HG03108 (cell line): ENCODE measurements around the gene SOWAHC.
"Not testable (repeated sequence)": the region's sequence is repeated elsewhere in the genome, so short reads cannot be mapped to it uniquely, and the experiment has no call there.

Experiments used
- ATAC-seq: cut with Tn5 transposase; IDR thresholded peaks from one replicate; pipeline ENCODE4 v1.9.1; 2021; ENCODE audit warnings: moderate library complexity; ENCODE audit not compliant: unreplicated experiment

The SOWAHC gene

DNA sequence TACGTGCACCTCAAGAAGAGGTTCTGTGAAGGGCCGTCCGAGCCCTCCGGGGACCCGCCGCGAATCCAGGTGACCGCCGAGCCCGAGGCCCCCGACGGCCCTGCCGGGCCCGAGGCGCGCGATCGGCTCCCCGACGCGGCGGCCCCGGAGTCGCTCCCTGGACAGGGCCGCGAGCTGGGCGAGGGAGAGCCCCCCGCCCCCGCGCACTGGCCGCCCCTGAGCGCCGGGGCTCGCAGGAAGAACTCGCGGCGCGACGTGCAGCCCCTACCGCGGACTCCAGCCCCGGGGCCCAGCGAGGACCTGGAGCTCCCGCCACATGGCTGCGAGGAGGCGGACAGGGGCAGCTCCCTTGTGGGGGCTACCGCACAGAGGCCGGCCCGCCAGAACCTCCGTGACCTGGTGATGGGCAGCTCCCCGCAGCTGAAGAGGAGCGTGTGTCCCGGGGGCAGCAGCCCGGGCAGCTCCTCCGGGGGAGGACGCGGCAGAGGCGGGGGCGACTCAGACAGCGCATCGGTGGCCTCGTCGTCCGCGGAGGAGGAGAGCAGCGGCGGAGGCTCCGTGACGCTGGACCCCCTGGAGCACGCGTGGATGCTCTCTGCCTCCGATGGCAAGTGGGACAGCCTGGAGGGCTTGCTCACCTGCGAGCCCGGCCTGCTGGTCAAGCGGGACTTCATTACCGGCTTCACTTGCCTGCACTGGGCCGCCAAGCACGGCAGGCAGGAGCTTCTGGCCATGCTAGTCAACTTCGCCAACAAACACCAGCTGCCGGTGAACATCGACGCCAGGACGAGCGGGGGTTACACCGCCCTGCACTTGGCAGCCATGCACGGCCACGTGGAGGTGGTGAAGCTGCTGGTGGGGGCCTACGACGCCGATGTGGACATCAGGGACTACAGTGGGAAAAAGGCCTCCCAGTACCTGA, 812 bp downstream of the SOWAHC start:
- ATAC-seq, result no peak

DNA sequence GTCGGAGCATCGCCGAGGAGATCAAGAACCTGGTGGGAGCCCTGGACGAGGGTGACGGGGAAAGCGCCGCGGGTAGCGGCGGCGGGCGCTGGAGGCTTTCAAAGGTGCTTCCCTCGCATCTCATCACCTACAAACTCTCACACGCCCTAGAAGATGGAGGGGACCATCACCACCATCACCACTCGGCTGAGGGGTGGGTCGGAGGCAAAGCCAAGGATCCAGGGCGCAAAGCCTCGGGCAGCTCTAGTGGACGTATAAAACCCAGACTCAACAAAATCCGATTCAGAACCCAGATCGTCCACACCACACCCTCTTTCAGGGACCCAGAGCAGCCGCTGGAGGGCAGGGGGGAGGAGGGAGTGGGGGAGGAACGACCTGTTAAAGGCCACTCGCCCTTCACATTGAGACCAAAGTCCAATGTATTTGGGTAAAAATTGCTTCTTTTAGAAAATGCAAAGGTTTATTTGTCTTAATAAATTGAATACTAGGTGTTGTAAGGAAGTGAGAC, 1.5 kb downstream of the SOWAHC start:
- ATAC-seq, result no peak

DNA sequence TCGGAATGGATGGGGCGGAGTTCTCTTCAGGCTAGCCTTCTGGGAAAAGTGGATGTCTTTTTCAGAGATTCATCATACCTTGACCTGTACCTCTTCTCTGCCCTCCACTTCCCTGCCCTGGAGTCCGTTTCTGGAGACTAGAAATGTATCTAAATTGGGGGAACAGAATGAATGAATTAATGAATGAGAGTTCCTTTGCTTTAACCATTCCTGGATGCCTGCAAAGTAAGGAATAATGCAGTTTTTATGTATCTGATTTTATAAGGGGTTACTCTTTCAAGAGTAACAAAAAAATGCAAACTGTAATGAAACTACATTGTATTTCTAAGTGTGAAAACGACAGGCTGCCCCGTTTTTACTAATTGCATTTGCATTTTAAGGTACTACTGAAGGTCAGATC, 2.0 kb downstream of the SOWAHC start:
- ATAC-seq, result no peak

DNA sequence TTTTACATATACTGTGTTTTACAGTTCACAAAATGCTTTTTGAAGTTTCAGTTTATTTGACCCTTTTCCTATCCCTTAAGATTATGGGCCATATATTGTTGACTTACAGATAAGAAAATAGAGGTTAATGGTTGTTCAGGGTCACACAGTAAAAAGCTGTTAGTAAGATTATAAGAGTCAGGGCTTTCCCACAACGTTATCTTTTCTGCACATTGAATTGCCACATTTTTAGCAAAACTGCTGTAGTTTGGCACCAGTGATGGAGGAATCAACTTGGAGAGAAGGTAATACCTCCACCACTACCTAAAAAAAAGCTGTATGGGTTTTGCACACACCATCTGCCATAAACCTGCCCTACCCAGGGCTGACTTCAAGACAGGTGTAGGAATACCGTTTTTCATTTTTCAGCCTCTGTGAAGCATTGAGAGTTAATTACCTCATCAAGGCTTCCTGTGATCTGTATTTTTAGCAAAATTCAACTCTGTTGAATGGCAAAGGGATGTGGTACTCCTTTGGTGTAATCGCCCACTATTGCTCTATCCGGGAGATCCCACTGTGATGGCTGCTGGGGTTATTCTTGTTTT, 5.0 kb downstream of the SOWAHC start:
- no peak for ATAC-seq

DNA sequence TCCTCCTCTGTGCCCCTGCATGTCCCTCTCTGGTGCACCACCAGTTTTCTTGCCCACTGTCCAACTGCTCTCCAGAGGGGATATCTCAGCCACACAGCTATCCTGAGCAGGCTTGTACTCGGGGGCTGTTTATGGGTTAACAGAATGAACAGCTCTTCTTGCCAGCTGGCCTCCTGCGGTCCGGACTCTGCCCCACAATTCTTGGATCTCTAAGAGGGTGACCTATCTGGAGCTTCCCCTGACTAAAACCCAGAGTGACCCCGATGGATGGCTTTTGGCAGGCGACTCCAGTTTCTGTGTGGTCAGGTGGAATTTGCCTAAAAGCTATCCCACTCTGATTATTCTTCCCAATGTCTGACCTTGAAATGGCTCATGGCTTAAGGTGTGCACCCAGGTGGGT, 9.1 kb downstream of the SOWAHC start:
- no peak for ATAC-seq

DNA sequence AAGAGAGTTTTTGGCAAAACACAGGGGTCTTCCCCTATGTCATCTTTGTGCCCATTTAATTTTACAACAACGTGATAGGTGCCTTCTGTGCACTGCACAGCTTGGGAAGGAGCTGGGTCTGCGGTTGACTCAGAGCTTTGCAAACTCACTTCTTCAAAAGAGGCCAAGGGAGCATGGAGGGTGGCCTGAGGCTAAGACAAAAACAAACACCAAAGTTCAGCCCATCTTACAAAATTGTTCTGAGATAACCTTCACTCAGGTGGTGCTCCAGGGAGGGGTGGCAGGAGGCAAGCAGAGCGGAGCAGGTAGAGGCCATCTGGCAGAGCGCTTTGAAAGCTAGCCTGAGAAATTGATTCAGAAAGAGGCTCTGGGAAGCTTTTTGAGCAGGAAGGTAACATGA, 9.8 kb downstream of the SOWAHC start:
- ATAC-seq, result no peak

DNA sequence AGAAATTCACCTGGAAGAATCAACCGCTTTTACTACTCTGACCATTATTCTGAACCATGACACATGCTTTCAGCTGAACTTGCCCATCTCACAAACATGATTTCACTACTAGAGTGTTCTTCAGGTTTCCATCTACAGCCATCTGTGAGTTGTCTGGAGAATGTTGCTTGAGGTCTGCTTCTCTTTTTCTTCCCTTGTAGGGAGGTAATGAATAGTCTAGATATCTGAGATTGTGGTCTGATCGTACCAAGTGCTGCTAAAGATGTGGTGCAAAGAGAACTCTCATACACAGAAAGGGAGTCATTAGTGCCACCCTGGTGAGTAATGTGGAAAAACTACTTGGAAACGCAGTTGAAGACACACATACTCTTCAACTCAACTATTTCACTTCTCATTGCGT, 10.2 kb downstream of the SOWAHC start:
- no peak for ATAC-seq

DNA sequence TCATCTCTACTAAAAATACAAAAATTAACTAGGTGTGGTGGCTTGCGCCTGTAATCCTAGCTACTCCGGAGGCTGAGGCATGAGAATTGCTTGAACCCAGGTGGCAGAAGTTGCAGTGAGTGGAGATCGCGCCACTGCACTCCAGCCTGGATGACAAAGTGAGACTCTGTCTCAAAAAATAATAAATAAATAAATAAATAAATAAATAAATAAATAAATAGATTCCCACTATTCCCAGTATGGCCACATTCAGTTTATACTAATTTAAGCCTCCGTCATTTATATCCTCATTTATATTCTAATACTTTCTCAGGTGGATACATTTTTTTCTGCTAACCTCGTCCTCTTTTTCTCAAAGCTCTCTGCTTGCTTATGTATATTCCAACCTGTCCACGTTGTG, 14.2 kb downstream of the SOWAHC start:
- ATAC-seq, result not testable (repeated sequence)

DNA sequence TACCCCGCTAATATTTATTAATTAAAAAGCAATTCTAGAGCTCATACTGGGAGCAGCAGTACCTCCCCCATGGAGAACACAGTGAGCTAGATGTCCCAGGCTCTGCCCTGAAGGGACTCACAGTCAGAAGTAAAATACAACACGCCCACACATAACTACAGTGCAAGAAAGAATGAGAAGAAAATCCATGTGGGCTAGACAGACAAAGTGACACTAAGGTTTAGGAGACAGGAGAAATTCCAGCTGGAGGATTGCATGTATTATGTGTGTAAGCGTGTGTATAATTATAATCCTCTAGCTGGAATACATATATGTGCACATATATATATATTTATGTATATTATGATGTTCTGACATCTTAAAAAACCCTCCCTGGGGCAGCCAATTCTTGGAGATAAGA, 15.7 kb downstream of the SOWAHC start:
- no peak for ATAC-seq

DNA sequence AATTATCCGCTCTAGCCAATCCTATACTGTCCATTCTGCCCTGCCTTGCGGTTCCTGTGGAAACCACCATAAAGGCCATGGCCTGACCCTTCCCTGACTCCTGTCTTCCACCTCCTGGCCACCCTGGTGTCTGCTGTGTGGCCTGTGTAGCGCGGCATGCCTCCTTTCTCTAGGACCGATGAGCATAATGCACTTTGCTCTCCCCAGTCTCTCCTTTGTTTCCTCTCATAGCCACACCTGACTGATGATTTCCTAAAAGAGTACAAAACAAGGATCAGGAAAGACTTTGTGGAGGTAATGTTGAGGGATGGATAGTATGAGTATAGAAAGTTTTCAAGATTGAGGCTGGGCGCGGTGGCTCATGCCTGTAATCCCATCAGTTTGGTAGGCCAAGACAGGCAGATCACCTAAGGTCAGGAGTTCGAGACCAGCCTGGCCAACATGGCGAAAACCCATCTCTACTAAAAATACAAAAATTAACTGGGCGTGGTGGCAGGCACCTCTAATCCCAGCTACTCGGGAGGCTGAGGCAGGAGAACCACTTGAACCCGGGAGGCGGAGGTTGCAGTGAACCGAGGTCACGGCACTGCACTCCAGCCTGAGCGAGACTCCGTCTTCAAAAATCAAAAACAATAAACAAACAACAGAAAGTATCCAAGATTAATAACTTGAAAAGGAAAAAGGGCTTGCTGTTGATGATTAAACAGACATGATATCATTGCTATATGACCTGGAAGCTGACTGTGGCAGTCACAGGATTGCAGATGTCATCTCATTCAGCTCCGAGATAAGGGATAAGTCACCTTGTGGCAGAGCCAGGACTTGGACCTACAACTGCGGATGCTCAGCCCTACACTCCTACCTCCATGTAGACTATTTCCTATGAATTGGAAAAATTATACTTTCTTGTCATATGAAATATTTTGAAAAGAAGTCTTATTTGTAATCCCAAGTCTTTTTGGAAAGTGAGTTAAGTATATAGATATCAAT, 16.6 kb downstream of the SOWAHC start:
- no peak for ATAC-seq

DNA sequence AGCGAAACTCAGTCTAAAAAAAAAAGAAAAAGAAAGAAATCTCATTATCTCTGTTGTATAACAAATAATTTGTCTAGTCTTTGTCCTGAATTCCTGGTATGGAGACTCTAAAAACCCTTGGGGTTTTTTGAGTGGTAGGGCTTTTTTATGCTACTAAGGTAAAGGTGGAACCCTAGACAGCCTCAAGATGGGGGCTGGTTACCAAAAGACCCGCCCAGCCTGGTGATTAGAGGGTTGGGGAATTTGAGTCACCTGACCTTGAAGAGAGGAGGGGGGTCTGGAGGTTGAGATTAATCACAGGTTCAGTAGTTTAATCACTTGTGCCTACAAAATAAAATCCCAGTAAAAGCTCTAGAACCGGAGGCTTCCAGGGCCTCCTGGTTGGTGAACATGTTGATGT, 17.6 kb downstream of the SOWAHC start:
- no peak for ATAC-seq

DNA sequence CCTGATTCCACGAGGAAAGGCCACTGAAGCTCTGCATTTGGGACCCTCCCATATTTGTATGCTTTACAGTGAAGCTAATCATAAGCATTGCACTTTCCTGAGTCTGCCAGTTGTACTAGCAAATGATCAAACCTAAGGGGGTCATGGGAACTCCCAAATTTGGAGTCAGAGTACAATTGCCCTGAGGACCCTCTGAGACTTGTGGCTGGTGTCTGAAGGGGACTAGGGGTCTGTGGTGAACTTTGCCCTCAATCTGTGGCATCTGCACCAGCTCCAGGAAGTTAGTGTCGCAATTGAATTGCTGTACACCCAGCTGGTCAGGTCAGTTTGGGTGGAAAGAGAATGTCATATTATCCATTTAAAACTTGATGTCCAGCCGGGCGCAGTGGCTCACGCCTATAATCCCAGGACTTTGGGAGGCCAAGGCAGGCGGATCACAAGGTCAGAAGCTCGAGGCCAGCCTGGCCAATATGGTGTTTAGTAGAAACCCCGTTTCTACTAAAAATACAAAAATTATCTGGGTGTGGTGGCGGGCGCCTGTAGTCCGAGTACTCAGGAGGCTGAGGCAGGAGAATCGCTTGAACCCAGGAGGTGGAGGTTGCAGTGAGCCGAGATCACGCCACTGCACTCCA, 18.1 kb downstream of the SOWAHC start:
- no peak for ATAC-seq

DNA sequence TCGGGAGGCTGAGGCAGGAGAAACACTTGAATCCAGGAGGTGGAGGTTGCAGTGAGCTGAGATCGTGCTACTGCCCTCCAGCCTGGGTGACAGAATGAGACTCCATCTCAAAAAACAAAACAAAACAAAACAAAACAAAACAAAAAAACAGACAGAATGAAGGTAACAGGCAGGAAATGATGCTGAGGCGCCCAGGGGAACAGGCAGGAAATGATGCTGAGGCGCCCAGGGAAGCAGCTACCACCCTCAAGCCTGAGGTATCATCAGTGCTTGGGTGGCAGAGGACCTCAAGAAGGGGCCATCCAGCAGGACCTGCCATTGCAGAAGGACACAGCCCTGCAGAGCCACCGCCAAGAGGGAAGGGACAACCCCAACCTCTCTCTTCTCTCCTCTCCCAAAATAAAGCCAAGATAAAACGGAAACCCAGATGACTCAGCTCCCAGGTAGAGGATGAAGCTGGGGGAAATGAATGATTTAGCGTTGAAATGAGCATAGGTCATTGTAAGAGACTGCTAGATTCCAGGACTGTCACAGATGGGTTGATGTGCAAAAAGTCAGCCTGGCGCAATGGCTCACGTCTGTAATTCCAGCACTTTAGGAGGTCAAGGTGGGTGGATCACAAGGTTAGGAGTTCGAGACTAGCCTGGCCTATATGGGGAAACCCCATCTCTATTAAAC, 19.3 kb downstream of the SOWAHC start:
- ATAC-seq, result no peak

DNA sequence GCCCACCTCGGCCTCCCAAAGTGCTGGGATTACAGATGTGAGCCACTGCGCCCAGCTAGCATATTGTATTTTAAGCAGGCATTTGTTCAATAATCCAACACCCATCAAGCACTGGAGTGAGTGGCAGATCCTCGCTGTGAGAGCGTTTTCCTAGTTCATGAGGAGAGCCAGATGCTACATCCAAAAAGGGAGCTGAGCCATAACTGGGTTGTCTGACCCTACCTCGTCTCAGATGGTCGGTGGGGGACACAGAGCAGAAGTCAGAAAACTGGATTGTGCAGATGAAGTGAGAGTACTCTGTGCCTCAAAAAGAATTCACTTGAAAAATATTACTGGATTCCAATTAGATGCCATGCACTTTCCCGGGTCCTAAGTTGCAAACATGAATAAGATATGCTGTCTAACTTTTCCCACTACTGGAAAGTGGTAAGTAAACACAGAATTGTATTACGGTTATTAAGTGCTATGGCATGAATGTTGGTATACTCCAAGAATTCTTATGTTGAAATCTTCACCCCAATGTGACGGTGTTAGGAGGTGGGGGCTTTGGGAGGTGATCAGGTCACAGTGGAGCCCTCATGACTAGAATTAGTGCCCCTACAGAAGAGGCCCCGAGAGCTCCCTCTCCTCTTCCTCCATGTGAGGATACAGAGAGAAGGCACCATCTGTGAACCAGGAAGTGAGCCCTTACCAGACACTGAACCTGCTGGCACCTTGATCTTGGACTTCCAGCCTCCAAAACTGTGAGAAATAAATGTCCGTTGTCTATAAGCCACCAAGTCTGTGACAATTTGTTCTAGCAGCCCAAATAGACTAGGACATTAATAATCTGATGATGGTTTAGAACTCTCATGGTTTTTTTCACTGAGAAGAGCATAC, 21.5 kb downstream of the SOWAHC start:
- no peak for ATAC-seq

DNA sequence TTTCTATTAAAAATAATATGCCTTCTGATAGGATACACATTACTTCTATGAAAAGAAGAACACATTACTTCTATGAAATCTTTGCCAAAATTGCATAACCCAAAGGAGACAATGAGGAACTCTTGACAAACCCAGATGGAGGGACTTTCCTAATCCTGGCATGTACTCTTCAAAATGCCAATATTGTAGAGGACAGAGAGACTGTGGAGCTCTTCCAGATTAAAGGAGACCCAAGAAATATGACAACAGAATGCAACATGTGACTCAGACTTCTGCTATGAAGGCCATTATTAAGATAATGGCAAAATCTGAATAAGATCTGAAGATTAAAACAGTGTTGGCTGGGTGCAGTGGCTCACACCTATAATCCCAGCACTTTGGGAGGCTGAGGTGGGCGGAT, 22.2 kb downstream of the SOWAHC start:
- no peak for ATAC-seq

DNA sequence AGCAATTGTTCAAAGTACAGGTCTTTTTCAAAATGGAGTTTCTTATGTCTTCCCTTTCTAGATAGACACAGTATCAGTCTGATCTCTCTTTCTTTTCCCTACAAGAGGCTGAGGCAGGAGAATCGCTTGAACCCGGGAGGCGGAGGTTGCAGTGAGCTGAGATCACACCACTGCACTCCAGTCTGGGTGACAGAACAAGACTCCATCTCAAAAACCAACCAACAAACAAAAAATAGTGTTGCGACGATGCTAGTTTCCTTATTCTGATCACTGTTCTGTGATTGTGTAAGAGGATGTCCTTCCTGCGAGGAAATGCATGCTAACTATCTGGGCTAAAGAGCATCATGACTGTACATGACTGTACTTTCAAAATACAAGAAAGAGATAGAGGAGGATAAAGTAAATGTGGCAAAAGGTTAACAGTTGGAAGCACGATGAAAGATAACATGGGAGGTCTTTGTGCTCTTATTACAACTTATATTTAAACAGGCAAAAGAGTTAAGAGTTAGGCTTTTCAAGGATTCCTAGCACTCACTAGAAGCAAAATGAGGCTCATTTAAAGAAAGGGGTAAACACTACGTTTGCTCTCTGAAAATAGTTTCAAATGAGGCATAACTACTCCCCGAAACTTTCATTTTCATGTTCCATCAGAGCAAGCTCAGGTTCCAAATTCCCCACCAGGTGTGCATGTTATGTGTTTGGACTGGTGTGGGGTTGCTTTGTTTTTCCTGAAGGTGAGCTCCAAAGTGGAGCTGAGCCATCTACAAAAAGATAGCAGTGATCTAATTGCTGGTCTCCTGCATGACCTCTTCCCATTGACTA, 23.8 kb downstream of the SOWAHC start:
- ATAC-seq, result peak; percentile 84

DNA sequence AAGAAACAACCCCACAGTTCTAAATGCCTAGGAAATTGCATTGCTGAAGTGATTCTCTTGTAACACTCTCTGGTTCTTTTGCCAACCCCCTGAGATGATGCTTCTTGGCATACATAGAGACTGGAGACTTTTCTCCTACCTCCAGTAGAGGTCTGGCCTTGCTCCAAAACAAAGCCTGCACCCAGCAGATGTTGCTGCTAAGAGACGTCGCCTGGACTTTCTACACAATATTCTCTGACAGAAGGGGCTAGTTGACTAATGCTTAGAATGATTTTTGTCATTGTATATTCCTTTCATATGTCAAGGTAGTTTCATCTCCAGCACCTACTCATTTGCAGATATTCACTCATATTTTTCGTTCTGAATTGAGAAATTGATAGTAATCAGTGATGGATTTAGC, 24.6 kb downstream of the SOWAHC start:
- no peak for ATAC-seq

DNA sequence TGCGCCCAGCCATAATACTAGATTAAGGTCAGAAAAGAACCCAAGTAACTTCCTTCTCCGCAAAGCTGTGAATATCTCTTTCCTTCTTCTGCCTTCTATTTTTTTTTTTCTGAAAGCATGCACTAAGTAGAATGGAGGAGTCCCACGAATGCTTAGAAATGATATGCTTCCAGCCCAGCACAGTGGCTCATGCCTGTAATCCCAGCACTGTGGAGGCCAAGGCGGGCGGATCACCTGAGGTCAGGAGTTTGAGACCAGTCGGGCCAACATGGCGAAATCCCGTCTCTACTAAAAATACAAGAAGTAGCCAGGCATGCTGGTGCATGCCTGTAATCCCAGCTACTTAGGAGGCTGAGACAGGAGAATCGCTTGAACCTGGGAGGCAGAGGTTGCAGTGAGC, 25.8 kb downstream of the SOWAHC start:
- ATAC-seq, result not testable (repeated sequence)
